Astrocyte of the cerebellum (primary cell): Measurements from ENCODE around the gene FBXW8.
"Not testable (repeated sequence)": the region's sequence is repeated elsewhere in the genome, so short reads cannot be mapped to it uniquely, and the experiment has no call there.

Experiments used
- DNase-seq: peaks from one replicate; pipeline ENCODE4 v3.0.0-alpha.2; 2011; ENCODE audit warnings: low read depth
- H3K4me3 ChIP-seq: 2 replicates; pipeline ENCODE4 v1.5.1; 2011; ENCODE audit warnings: mild to moderate bottlenecking, low read depth, low read length, moderate library complexity
- in situ Hi-C: cut with HindIII; loops from 2 replicates; pipeline ENCODE4 v1.10.0; 2017; ENCODE audit warnings: low sequenced_read_pairs
- TF ChIP-seq, protein P1 (sequence below): IDR thresholded peaks from 2 replicates; pipeline ENCODE4 v1.5.1; 2012; ENCODE audit warnings: low read length, low read depth, moderate library complexity, mild to moderate bottlenecking; ENCODE audit errors: missing control alignments

The FBXW8 gene

GRCh38 chr12:117051380-117051779 is 140.6 kb downstream of the FBXW8 start:
- no peak overlapping the region for H3K4me3 ChIP-seq
- TF ChIP-seq, protein P1, sequence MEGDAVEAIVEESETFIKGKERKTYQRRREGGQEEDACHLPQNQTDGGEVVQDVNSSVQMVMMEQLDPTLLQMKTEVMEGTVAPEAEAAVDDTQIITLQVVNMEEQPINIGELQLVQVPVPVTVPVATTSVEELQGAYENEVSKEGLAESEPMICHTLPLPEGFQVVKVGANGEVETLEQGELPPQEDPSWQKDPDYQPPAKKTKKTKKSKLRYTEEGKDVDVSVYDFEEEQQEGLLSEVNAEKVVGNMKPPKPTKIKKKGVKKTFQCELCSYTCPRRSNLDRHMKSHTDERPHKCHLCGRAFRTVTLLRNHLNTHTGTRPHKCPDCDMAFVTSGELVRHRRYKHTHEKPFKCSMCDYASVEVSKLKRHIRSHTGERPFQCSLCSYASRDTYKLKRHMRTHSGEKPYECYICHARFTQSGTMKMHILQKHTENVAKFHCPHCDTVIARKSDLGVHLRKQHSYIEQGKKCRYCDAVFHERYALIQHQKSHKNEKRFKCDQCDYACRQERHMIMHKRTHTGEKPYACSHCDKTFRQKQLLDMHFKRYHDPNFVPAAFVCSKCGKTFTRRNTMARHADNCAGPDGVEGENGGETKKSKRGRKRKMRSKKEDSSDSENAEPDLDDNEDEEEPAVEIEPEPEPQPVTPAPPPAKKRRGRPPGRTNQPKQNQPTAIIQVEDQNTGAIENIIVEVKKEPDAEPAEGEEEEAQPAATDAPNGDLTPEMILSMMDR = no peak
- in situ Hi-C loops = no loop called here
- no peak for DNase-seq

DNA sequence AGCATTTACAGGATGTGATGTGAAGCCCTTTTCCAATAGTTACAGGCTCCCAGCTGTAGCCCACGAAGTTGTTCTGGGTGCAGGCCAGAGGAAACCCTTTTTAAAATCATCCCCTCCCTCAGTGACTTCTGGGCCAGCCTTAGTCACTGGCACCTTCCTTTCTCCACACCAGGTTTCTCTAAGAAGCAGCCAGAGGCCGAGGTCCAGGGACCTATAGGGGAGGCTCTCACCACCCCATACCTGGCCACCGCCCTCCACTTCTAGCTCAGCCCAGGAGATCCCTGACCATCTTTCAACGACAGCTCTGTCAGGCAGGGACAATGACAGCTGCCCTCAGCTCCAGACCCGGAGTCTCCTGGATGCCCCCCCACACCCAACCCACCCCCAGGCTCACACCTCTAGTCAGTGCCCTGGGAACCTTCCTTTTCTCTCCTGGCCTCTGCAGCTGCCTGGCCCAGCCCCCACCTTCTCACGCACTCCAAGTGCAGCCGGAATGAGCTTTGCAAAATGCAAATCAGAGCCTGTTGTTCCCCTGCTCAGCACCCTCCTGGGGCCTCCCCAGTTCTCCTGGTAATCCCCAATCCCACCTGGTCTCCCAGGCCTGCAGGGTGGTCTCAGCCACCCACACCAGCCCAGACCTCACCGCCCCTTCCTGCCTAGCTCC is 141.8 kb downstream of the FBXW8 start:
- in situ Hi-C loops = no loop called here
- DNase-seq = no peak
- H3K4me3 ChIP-seq = no peak overlapping the region
- TF ChIP-seq, protein P1 = no peak

DNA sequence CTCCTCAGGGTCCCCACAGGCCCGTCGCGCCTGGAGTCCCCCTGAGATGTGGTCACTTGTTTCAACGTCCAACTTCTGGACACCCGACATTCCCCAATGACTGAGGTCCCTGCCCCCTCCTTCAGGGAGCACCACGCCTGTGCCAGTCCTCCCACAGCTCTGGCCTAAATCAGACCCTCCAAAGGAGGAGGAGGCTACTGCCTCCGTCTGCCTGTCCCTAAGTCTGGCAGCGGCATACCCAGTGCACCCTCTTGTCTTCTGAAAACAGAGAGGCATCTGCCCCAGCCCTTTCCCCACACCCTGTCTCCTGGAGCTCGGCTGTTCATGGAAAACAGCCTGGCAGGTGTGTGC is 142.3 kb downstream of the FBXW8 start:
- in situ Hi-C loops = no loop called here
- H3K4me3 ChIP-seq = no peak overlapping the region
- TF ChIP-seq, protein P1 = no peak
- no peak for DNase-seq

- DNase-seq = no peak
- in situ Hi-C loops = no loop called here
- H3K4me3 ChIP-seq = no peak overlapping the region
- TF ChIP-seq, protein P1 = no peak
Measured at GRCh38 chr12:117053597-117054201, 142.9 kb downstream of the FBXW8 start.

DNA sequence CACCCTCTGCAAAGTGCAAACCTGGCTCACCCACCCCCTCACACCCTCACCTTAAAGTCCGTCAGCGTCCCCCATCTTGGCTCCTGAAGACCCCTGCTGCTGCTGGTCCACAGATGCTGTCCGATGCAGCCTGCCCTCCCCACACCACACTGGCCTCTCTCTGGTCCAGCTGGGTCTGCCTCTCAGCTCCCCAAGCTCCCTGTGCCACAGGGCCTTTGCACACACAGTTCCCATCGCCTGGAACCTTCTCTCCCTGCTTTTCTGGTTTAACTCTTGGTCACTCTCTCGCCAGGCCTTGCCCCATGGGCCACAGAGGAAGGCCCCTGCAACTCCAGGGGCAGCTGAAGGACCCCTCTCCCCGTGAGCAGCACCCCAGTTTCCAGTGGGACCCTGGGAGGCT is 143.5 kb downstream of the FBXW8 start:
- no peak for DNase-seq
- H3K4me3 ChIP-seq = no peak overlapping the region
- in situ Hi-C loops = no loop called here
- TF ChIP-seq, protein P1 = no peak

DNA sequence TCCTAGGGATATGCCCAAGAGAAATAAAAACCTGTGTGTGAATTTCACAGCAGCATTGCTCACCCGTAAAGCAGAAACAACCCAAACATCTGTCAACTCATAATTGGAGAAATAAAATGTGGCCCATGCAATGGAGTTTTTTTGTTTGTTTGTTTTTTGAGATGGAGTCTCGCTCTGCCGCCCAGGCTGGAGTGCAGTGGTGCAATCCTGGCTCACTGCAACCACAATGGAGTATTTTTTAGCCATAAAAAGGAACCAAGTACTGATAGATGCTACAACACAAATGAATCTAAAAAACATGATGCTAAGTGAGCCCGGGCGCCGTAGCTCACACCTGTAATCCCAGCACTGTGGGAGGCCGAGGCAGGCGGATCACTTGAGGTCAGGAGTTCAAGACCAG is 146.9 kb downstream of the FBXW8 start:
- DNase-seq, H3K4me3 ChIP-seq, in situ Hi-C loops: not testable (repeated sequence)

DNA sequence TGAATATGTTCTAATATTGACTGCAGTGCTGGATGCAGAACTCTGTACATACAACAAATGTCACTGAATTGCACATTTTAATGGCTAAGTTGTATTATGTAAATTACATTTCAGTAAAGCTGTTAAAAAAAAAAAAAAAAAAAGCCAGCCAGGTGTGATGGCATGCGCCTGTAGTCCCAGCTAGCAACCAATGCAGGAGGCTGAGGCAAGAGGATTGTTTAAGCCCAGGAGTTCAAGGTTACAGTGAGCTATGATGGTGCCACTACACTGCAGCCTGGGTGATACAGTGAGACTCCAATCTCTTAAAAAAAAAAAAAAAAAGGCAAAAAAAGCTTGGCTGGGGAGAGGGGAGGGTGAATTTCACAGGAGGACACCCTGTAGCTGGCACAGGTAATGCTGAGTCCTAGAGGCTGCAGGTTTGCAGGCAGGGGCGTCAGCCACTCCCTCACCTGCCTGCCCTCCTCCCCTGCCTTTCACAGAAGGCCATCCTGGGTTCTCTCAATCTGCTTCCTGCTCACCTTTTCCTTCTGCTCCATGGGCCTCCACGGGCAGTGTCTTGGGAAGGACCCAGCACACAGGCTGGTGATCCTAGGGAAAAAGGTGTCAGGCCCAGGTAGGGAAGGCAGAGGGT is 147.8 kb downstream of the FBXW8 start:
- in situ Hi-C loops = no loop called here
- TF ChIP-seq, protein P1 = no peak
- no peak for DNase-seq
- H3K4me3 ChIP-seq = no peak overlapping the region
